NCI-H345 (cell line): ENCODE data around the gene ABR.

Experiments
- DNase-seq: peaks from one replicate; lab custom pipeline; 2025; lab: John Stamatoyannopoulos, UW

Gene ABR

DNA sequence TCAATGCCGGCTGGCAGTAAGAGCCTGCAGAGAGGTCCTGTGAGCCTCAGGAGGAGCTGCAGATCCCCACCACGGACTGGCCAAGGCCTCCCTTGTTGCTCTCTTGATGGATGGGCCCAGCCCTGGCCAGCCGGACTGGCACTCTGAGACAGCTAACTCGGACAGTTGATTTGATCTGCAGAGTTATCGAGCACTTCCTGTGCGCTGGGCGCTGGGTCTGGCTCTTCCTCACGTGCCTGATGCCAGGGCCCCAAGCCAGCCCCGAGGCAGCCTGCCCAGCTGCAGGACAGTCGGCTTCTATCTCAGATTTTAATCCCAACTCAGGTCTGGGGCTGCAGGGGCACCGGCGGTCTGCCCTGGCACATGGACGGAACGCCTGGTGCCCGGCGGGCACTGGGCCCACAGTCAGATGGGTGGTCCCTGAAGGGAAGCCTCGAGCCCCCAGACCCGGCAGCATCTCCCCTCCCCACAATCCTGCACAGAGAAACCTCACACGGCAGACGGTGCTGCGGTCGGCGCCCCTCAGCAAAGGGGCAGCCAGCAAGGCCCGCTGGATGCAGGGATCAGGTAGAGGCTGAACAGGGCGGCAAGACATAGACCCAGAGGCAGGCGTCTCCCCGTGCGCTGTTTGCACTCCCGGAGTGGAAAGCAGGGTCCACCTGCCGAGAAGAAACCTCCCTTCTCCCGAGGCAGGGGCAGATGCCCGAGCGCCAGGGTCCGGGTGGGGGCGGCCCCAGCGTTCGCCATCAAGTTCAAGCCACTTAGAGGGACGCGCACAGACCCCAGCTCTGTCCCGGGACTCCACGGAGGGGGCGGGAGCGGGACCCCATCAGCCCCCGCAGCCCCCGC is 148.9 kb downstream of the ABR start:
- DNase-seq: no peak

DNA sequence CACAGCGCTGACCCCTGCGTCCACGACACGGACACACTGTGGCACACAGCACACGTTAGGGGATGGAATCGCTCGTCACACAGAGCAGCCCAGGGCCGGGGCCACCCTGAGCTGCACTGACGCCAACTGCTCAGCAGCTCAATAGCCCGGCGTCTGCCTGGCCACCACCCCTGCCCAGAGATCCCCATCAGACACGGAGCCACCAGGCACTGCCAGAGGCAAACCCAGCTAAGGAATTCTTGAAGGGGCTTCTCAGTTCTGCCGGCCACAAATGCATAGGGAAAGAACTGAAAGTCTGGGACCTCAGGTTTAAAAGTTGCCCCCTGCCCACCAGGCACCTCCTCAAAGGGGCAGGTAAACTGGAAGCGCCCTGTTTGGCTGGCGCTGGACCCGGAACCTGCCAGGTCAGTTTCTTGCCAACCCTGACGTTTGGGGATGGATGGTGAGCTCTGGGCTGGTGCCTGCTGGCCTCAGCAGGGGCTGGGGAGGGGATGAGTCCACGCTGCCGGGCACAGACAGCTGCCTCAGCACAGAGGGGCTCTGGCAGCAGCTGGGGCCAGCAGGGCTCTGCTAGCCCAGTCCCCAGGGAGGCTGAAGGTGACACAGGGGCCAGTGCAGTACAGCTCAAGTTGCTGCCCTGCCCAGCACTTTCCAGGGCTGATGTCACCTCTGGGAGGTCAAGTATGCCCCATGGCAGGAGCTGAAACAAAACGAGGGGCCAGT is 149.7 kb downstream of the ABR start:
- DNase-seq: no peak

DNA sequence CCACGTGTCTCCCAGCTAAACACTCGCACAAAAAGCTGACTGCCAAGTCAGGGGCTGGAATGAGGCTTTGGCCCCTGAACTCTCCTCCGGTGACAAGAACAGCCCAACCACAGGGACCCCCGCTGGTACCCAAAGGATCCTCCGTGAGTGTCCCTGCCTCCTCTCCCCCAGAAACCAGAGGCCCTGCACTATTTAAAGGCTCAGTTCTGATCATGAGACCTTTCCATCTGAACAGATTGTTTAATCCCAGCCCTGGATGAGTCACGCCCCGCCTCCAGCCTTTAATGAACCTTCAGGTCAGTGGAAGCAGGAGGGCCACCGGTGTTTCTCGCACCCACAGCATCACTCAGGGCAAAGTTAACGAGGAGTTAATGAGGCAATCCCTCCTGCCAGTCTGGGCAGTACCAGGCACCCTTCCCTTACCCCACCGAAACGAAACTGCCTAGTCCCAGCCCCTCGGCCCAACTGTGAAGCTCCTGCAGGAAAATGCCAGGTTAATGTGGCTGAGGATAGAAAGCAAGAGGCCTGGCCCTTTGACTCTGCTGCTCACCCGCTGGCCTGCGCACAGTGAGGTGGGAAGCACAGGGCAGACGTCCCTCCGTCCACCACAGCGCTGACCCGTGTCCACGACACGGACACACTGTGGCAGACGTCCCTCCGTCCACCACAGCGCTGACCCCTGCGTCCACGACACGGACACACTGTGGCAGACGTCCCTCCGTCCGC is 150.4 kb downstream of the ABR start:
- DNase-seq: no peak

DNA sequence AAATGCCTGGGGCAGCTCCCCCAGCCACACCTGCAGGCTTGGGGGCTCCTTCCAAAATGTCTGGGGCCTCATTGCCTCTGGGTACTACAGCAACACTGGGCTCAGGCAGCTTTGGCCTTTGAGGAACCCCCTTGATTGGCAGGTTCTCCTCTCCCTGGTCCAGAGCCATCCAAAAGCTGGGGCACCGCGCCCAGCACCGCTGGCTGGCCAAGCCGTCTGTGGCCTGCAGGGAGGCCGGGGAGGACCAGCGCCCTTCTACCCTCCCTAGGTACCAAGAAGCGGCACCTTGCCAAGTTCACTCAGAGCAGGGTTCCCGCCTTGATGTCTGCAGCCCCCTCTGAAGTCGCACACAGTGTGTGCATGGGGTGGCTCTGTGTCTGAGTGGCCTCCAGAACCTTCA is 152.7 kb downstream of the ABR start:
- no peak for DNase-seq

DNA sequence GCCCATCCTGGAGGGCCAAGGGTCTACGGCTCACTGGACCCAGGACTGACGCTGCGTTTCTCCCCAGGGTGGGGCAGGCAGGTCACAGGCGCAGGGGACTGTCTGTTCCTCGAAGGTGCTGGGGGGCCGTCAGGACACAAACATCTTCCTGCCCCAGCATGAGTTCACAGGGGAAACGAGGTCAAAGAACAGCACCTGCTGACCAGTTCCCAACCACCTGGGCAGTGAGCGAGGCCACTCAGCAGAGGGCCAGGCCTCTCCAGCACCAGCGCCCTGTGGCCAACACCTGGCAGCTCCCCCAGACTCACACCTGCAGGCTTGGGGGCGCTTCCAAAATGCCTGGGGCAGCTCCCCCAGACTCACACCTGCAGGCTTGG is 153.2 kb downstream of the ABR start:
- no peak for DNase-seq

DNA sequence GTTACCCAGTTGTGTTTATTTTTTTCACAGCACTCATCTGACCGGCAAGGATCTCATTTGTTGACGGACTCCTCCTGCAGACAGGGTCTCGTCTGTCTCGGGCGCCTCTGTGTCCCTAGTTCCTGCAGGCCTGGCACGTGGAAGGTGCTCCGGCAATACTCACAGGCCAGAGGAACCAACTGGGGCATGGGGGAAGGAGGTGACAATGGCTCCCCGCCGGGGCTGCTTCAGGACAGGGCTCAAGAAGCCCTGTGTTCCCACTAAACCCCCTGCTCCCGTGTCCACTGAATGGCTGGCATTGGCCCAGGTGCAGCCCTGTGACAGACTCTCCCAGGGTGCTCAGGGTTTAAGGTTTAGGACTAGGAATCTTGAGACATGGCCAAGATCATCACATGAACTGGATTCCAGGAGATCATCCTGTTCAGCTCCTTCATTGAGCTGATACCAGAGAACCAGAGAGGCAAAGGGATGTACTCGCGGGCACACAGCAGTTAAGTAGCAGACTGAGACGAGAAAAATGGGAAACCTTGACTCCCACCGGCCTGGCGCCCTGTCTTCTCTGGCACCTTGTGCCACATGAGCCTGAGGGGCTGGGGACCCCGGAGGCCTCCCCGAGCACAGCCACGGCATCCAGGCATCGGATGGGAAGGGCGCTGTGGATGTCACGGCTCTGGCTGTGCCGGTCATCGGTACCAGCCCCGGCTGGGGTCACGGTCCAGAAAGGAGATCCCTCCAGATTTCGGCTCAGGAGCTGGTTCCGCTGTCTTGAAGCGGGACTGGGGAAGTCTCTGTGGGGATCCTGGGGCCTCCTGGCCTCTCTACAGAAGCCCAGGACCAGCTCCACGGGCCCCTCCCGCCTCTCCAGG is 153.8 kb downstream of the ABR start:
- DNase-seq: no peak

DNA sequence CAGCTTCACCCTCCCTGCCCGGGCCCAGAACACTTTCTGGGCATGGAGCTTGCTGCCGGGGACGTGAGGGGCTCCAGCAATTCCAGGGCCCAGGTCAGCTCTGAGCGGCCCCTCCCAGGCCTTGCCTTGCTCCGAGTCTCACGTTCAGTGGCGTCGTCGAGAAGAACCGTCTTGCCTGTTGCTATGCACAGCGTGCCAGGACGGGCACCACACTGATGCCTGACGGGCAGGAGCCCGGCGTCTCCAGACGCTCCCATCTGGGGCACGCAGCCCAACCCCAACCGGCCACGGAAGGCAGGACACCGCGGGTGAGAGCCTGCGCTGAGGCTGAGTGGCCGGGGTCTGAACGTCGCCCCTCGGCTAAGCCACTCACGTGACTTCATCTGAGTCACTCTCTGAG is 155.7 kb downstream of the ABR start:
- no peak for DNase-seq

DNA sequence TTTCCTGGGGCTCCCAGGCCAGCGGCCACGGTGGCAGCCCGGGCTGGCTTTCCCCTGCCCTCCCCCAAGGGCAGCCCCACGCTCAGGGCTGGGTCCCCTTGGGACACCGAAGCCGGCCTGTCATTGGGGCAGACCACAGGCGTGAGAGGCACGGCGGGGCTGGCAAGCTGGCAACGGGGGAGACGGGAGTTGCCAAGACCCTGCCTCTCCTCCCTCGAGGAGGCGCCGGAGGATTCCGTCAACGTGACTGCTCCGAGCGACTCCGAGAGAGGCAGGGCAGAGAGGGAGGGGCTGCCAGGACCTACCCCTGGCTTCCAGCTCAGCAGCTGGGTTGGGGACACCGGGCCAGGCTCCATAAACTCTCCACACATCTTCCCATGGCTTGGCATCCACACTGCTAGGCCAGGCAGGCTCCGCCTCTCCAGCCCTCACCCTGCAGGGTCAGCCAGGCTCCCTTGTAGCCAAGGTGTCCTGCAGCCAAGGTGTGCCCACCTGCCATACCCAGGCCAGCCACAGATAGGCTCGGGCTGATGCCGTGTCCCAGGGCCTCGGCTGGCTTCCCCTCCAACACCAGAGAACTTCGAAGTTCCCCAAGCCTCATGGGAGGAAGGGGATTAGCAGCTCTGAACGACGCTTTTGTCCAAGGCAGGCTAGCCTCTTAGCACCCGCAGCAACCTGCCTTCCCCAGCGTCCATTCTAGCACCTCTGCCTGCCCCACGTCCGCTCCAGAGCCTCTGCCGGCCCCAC is 157.3 kb downstream of the ABR start:
- no peak for DNase-seq

DNA sequence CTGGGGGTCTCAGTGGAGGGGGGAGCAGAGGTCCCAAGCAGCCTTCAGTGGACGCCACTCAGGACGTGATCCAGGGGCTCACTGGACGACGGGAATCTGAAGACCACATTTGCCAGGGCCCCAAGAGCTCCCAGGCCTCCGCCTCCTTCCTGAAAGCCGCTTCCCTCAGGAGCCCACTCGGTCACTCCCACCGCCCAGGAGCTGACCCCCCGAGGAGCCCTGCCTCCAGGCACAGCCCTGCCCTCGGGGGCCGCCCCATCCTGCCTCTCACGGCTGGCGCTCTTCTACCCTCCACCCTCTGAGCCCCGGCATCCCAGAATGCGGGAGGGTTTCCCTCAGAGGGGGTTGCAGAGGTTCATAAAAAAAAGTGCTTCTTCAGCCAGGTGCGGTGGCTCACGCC is 158.6 kb downstream of the ABR start:
- DNase-seq: no peak

DNA sequence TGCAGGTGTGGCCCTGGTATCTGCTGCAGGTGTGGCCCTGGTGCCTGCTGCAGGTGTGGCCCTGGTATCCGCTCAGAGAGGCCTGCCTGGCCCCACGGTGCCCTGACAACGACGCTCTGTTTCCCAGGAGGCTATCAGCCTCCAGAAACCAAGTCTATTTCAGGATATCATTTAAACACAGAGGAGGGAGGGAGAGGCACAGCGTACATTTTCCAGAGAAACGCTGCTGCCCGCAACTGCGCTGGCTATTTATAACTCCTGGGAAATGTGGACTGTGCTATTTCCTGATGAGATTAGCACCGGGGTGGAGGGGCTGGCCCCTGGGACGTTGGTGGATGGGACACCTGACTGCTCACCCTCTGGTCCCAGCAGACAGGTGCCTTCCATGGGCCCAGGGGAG is 160.3 kb downstream of the ABR start:
- DNase-seq: no peak

DNA sequence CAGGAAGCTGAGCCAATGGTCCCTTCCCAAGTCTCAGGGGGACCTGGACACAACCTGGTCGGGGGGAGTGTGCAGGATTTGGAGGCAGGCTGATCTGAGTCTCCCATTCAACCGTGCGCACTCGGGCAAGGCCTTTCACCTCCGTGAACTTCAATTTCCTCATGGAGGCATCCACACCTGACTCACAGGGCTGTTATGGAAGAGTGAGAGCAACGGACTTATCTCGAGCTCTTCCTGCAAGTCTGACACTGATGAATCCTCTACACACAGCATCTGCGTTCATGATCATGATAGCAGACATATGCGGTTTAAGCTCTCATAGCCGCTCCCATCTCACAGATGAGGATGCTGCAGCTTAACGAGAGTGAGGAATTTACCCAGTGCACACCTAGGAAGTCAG is 161.2 kb downstream of the ABR start:
- no peak for DNase-seq

DNA sequence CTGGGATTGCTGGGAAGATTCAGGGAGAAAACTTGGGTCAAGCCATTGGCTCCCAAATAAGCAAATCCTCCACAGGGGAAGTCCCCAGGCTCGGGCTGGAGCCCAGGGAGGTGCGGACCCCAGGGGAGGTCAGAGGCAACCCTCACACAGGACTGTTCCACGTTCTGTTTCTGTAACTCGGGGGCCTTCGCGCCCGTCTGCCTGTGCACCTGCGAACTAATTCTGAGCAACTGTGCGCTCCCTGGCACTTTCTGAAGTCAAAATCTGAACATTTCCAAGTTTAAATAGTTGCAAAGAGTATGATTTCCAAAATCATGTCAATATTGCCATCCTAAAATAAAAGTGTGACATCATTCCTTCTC is 166.1 kb downstream of the ABR start:
- no peak for DNase-seq

DNA sequence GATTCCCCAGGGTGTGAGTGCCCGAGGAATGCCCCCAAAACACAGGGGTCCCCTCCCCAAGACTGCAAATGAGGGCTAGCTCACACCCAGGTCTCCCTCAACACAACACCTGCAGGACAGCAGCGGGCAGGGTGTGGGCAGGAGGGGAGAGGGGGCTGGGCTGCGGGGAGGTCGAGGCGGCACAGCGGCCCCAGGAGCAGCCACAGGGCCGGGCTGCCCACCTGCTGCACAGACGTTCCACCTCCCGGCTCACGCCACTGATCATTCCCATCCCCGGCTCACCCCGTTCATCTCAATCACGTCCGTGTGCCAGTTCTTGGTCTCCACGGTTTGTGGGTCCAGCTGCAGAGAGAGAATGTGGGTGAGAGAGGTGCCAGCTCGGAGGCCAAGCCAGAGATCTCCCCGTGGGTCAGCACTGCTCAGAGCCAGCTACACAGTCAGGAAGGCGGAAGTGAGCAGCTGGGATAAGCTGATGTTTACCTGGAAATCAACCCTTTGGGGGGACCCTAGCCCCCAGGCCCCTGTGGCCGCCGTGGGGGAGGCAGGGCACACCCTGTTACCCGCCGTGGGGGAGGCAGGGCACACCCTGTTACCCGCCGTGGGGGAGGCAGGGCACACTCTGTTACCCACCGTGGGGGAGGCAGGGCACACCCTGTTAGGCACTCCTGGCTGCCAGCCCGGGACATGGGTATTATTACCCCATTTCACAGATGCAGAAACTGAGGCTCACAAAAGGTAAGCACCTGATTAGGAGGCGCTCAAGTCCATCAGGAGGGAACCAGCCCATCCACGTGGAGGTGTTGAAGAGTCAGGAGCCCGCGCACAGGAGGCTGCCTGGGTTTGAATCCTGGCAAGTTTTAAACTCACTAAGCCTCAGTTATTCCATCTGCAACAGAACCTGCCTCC is 166.7 kb downstream of the ABR start:
- no peak for DNase-seq

DNA sequence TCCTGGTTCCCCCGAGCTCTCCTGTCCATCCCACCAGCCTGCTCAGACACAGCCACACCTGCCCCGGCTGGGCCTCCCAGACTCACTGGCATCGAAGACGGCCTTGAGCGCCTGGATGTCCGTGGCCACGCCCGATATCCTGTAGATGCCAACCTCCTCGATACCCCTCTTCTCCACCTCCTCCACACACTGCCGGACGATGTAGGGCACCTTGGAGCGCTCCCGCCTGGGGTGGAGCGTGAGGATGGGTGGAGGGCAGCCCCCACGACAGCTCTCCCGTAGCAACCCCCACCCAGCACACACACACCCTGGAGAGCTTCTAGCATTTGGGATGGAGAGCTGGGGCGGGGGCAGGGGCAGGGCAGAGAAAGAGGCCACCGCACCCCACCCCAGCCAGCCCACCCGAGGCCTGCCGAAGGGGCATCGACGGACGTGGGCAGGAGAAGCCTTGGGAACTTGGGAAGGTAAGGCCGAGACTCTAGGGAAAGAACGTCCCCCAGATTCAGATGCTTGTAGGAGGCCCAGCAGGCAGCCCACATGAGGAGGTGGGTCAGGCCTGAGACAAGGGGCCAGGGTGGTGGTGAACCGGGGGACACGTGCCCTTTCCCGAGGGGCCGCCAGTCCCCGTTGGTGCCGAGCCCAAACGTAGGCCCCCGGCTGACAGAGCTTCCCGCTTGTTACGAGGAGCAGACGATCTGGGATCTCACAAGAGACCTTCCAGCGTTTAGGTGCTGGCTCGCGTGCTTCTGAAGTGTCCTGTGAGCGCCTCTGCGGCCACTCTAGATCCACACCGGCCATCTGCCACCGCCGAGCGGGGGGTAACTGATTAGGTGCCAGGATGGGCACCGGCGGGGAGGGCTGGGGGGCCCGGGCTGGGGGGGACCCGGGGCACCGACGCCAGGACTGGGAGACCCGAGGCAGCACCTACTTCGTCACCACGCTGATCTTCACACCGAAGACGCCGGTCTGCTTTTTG is 167.7 kb downstream of the ABR start:
- no peak for DNase-seq

DNA sequence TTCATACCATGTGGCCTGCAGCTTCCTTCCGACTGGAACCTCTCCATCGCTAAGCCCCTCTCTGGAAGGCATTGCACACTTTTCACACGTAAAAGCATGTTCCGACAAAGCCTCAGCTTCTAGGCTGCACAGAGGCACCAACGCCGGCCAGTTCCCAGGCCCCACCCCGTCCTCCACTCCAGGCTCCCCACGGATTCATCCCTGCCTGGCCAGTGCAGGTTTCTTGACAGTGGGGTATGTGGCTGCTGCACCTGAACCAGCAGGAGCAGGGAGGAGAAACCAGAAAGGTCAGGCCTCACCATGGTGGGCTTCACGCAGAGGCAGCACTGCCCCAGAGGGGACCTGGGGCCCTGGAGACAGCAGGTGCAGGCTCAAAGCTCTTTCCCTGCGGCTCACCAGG is 168.6 kb downstream of the ABR start:
- DNase-seq: no peak

DNA sequence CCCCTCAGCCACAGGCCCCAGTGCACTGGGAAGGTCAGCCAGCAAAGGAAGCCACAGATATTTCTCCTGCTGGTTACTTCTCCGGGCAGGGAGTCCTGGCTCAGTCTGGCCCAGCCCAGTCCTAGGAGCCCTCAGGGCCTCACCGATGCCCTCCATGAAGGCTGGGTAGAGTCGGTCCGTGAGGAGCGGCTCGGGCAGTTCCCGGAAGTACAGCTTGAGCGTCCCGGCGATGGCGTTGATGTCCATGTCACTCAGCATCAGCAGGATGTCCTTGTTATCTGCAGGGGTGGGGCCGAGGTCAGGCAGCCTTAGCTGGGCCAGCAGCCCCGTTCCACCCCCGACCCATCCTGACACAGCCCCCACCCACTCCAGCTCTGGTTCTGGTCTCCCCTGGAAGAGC is 169.2 kb downstream of the ABR start:
- no peak for DNase-seq

DNA sequence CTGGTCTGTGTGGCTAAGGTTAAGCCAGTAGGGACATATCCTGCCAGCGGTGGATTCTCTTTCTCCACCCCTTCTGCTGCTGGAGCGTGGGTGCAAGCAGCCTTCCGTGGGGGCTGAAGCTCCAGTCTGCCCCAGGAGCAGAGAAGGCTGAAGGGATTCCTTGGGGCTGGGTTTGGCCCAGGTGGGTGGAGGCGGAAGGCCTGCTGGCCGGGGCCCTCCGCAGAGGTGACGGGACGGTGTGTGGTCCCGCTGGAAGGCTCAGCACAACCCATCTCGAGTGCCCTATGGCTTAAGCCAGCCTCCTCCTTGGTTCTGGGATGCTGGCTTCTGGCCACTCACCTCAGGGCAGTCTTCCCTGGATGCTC is 169.7 kb downstream of the ABR start:
- no peak for DNase-seq

DNA sequence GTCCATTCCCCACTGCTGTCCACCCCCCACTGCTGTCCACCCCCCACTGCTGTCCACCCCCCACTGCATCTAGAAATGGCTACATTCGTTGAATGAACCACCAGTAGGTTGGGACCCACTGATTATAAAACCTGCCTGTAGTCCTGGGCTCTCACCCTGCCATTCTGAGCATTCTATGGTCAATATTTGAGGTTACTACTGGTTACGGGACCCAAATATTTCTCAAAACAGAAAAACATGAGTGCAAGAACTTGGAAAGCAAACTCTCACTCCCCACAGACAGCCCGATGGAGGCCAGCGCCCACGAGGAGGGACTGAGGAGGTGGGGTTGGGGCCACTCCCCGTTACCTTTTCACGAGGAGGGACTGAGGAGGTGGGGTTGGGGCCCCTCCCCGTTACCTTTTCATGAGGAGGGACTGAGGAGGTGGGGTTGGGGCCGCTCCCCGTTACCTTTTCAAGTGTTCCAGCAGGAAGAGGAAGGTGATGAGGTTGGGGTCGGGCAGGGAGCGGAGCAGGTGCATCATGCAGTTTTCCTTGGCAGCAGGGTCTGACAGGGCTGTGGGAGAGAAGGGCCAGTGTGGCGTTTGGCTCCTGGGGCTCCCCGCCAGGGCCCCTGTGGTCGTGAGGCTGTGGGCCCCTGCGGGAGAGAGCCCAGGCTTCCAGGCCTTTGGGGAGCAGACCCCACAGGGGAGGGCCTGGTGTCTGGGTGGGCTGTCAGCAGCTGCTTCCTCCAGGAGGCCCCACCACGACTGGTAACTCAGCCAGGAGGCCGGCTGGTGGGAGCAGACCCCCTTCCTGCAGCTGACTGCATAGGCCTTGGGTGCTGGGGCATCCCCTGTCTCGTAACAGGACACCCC is 170.3 kb downstream of the ABR start:
- no peak for DNase-seq
